HEK293 (cell line): ENCODE results near the gene USP6NL.
"Not testable (repeated sequence)": the region's sequence is repeated elsewhere in the genome, so short reads cannot be mapped to it uniquely, and the experiment has no call there.

Source experiments
- CTCF ChIA-PET: fragments of 350-600 bp; formaldehyde crosslinking; extraction: SDS; loops from one replicate; lab custom pipeline; 2021; ENCODE audit warnings: antibody characterized with exemption; lab: Yijun Ruan, JAX
- POLR2A ChIA-PET: fragments of 300-600 bp; formaldehyde crosslinking; extraction: SDS; loops from one replicate; lab custom pipeline; 2020; ENCODE audit warnings: antibody characterized with exemption, inconsistent platforms; lab: Yijun Ruan, JAX
- H3K27ac ChIP-seq: fragments of 200-500 bp; sonication (Bioruptor generic); 2 replicates; pipeline ENCODE4 v1.5.1; 2014; ENCODE audit warnings: low read depth, low read length, control low read depth, inconsistent platforms; ENCODE audit errors: extremely low read depth
- H3K36me3 ChIP-seq, 2 experiments: fragments of 200-500 bp in 1 of 2; sonication (Bioruptor generic) in 1 of 2; 1 replicate in 1 of 2; 2 replicates in 1 of 2; pipeline ENCODE4 v1.5.1; 2014 to 2017; ENCODE audit warnings: inconsistent platforms in 2 of 2, low read length in 2 of 2; ENCODE audit not compliant: control insufficient read depth in 2 of 2, insufficient read depth in 1 of 2
- H3K4me1 ChIP-seq: fragments of 200-500 bp; sonication (Bioruptor generic); 2 replicates; pipeline ENCODE4 v1.5.1; 2014; ENCODE audit warnings: mild to moderate bottlenecking, low read length, inconsistent platforms; ENCODE audit not compliant: control insufficient read depth, insufficient read depth
- H3K4me3 ChIP-seq: 2 replicates; pipeline ENCODE4 v1.5.1; 2011; ENCODE audit warnings: low read depth, mild to moderate bottlenecking, control low read depth, low read length, moderate library complexity
- H3K9me3 ChIP-seq: fragments of 200-500 bp; sonication (Bioruptor generic); 2 replicates; pipeline ENCODE4 v1.5.1; 2014; ENCODE audit warnings: low read depth, low read length, inconsistent platforms; ENCODE audit not compliant: control insufficient read depth, insufficient read depth
- PRDM4 ChIP-seq: fragments of 450-650 bp; formaldehyde crosslinking; IDR thresholded peaks from 2 replicates; pipeline ENCODE4 v1.5.1; 2017; ENCODE audit warnings: missing biosample characterization, missing genetic modification characterization
- REPIN1 ChIP-seq: fragments of 450-650 bp; formaldehyde crosslinking; IDR thresholded peaks from 2 replicates; pipeline ENCODE4 v1.5.1; 2017; ENCODE audit warnings: missing biosample characterization, missing genetic modification characterization, low read depth
- SETDB1 ChIP-seq: IDR thresholded peaks from one replicate; pipeline ENCODE4 v1.6.1; 2017; ENCODE audit warnings: mild to moderate bottlenecking, low read length, moderate library complexity, mixed read lengths; ENCODE audit not compliant: insufficient read length
- ZNF26 ChIP-seq: fragments of 450-650 bp; formaldehyde crosslinking; IDR thresholded peaks from 2 replicates; pipeline ENCODE4 v1.5.1; 2016; ENCODE audit warnings: missing biosample characterization, missing genetic modification characterization
- ZNF398 ChIP-seq: fragments of 450-650 bp; formaldehyde crosslinking; IDR thresholded peaks from 2 replicates; pipeline ENCODE4 v1.5.1; 2017; ENCODE audit warnings: missing biosample characterization, missing genetic modification characterization
- ZNF473 ChIP-seq: fragments of 450-650 bp; formaldehyde crosslinking; IDR thresholded peaks from 2 replicates; pipeline ENCODE4 v1.5.1; 2017; ENCODE audit warnings: missing biosample characterization, missing genetic modification characterization
- ZNF510 ChIP-seq: fragments of 450-650 bp; formaldehyde crosslinking; IDR thresholded peaks from 2 replicates; pipeline ENCODE4 v1.5.1; 2018; ENCODE audit warnings: mild to moderate bottlenecking, missing genetic modification characterization, missing biosample characterization; ENCODE audit not compliant: insufficient replicate concordance
- ZNF555 ChIP-seq: fragments of 450-650 bp; formaldehyde crosslinking; conservative IDR thresholded peaks from 2 replicates; pipeline ENCODE4 v1.5.1; 2017; ENCODE audit warnings: missing biosample characterization, mild to moderate bottlenecking, missing genetic modification characterization, inconsistent platforms
- ZSCAN18 ChIP-seq: fragments of 450-650 bp; formaldehyde crosslinking; IDR thresholded peaks from 2 replicates; pipeline ENCODE4 v1.5.1; 2016; ENCODE audit warnings: missing biosample characterization, missing genetic modification characterization
- ZSCAN23 ChIP-seq: fragments of 450-650 bp; formaldehyde crosslinking; IDR thresholded peaks from 2 replicates; pipeline ENCODE4 v1.5.1; 2016; ENCODE audit warnings: missing biosample characterization, missing genetic modification characterization
- ZSCAN30 ChIP-seq: fragments of 450-650 bp; IDR thresholded peaks from 2 replicates; pipeline ENCODE4 v1.5.1; 2018; ENCODE audit warnings: missing biosample characterization, mild to moderate bottlenecking, missing genetic modification characterization, moderate library complexity
- ZXDB ChIP-seq: fragments of 450-650 bp; formaldehyde crosslinking; IDR thresholded peaks from 2 replicates; pipeline ENCODE4 v1.5.1; 2016; ENCODE audit warnings: missing biosample characterization, missing genetic modification characterization

The USP6NL gene

GRCh38 chr10:11629731-11630130, 18.3 kb upstream of the USP6NL start (continued):
- TF ChIP-seq PRDM4, result no peak
- no peak for TF ChIP-seq ZNF473 (tag by site-specific recombination)

- CTCF ChIA-PET, result interaction anchor here (0.6 kb wide), 1 partner anchor 33 kb away, joined by 4 read pairs; no protein-coding TSS in a partner anchor
Observed at GRCh38 chr10:11627941-11628340, 16.5 kb upstream of the USP6NL start.

GRCh38 chr10:11626071-11626470, 14.6 kb upstream of the USP6NL start:
- Histone ChIP-seq H3K4me3 (no peak overlapping the region), H3K36me3 (no peaks in the 10 kb centered on the region)
- POLR2A ChIA-PET, result no interaction called here
- no peak for TF ChIP-seq ZSCAN18 (tag by site-specific recombination)
- TF ChIP-seq ZNF398 (tag by site-specific recombination), result no peak
- TF ChIP-seq ZNF510, result no peak
- TF ChIP-seq ZXDB, result no peak
- TF ChIP-seq ZNF473 (tag by site-specific recombination), result no peak
- TF ChIP-seq SETDB1, result no peak
- no peak for TF ChIP-seq ZNF26 (tag by site-specific recombination)
- no peak for TF ChIP-seq ZSCAN30 (tag by site-specific recombination)
- TF ChIP-seq, all 188 proteins: peak for 0
- Histone ChIP-seq H3K4me1 (no peaks in the 10 kb centered on the region), H3K9me3 (no peaks in the 10 kb centered on the region), H3K27ac (no peak overlapping the region)
- CTCF ChIA-PET, result no interaction called here

More at GRCh38 chr10:11627941-11628340, 16.5 kb upstream of the USP6NL start:
- H3K36me3 ChIP-seq, H3K27ac ChIP-seq, H3K4me1 ChIP-seq, H3K4me3 ChIP-seq, H3K9me3 ChIP-seq, POLR2A ChIA-PET: not testable (repeated sequence)

- Histone ChIP-seq H3K9me3 (no peaks in the 10 kb centered on the region), H3K4me3 (no peak overlapping the region), H3K4me1 (no peaks in the 10 kb centered on the region), H3K36me3 (no peaks in the 10 kb centered on the region), H3K27ac (no peak overlapping the region)
- ChIA-PET CTCF (no interaction called here), POLR2A (no interaction called here)
- TF ChIP-seq ZSCAN23 (tag by site-specific recombination) (no peak), ZNF555 (tag by site-specific recombination) (no peak), REPIN1 (tag by site-specific recombination) (no peak)
Observed at GRCh38 chr10:11625019-11625735, 13.7 kb upstream of the USP6NL start.
